Endometrial microvascular endothelial cells (primary cell): ENCODE data around the gene CABLES2. TPM values are rescaled to one million over a fixed set of nuclear protein-coding genes. Genes with fewer than 3 reads are reported as not detected.

ENCODE experiments used
- in situ Hi-C: cut with HindIII; loops from 2 replicates; pipeline ENCODE4 v1.10.0; 2017; ENCODE audit warnings: low sequenced_read_pairs, low pct_unique_long_range_greater_than_20kb; ENCODE audit errors: inconsistent ontology term
- total RNA-seq: library from RNA; depleted of rRNA; stranded (reverse); fragments of >200 nt; gene quantifications from one replicate; pipeline ENCODE4 v1.2.3, GENCODE V29; 2015; ENCODE audit errors: inconsistent ontology term

CABLES2 gene
- total RNA-seq, 1 donor from 2014 or later = 6.9 TPM

- in situ Hi-C loops = no loop called here
These were observed 12.5 kb downstream of the CABLES2 start for GRCh38 chr20:62394248-62395245.

- in situ Hi-C loops = no loop called here
These were observed 13.3 kb downstream of the CABLES2 start for GRCh38 chr20:62393830-62394229.

GRCh38 chr20:62393335-62393665 is 13.8 kb downstream of the CABLES2 start:
- in situ Hi-C loops = no loop called here

GRCh38 chr20:62392621-62393334 is 14.3 kb downstream of the CABLES2 start:
- in situ Hi-C loops = no loop called here

- in situ Hi-C loops = no loop called here
These were observed 15.0 kb downstream of the CABLES2 start for GRCh38 chr20:62392077-62392418.

- in situ Hi-C loops = no loop called here
These were observed 15.7 kb downstream of the CABLES2 start for GRCh38 chr20:62391165-62392076.

GRCh38 chr20:62390317-62391164 is 16.5 kb downstream of the CABLES2 start:
- in situ Hi-C loops = no loop called here

- in situ Hi-C loops = no loop called here
These were observed 17.4 kb downstream of the CABLES2 start for GRCh38 chr20:62389601-62390087.

- in situ Hi-C loops = no loop called here
These were observed 18.1 kb downstream of the CABLES2 start for GRCh38 chr20:62388839-62389600.

- in situ Hi-C loops = no loop called here
These were observed 19.0 kb downstream of the CABLES2 start for GRCh38 chr20:62387933-62388635.

GRCh38 chr20:62387219-62387913 is 19.7 kb downstream of the CABLES2 start:
- in situ Hi-C loops = no loop called here

- in situ Hi-C loops = no loop called here
These were observed 20.5 kb downstream of the CABLES2 start, which contains the start of gene RPS21 for GRCh38 chr20:62386383-62387218. RPS21 (plus strand) TSS chr20:62387103; CDS start chr20:62387339, 236 bp downstream.

GRCh38 chr20:62382306-62383198 is 24.5 kb downstream of the CABLES2 start:
- in situ Hi-C loops = no loop called here

- in situ Hi-C loops = no loop called here
These were observed 25.2 kb downstream of the CABLES2 start for GRCh38 chr20:62381842-62382241.
